Measurements from ENCODE around the gene MOV10. TPM values are rescaled to one million over a fixed set of nuclear protein-coding genes. Genes with fewer than 3 reads are reported as not detected.

MOV10 gene
- polyA plus RNA-seq, 1 of the 3 experiments (the other 2 are of a cell fraction) = 87.4 TPM

DNA sequence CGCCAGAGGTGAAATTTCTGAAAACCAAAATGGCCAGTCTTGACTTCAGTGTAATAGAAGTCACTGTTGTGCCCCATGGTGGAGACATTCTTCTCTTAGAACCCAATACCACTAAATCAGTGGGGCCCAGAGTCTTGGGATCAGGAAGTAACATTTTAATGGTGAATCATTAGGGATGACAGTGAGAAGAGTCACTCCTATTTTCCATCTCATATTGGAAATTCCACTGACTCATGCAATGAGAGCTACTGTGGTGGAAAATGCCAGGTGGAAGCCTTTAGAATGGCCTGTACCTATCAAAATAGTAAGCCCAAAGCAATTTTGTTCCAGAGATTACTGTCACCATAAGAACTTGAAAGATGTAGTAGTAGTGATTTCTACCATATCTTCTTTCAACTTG lies 61.3 kb downstream of the MOV10 start (continued):
- TF ChIP-seq REST (IDR thresholded peaks at IDR 0.05; ENCODE audit: low read depth, low read length) (no peak), FOSL2 (IDR thresholded peaks at IDR 0.05; ENCODE audit: borderline replicate concordance, low read depth) (peak; percentile 97), CHD2 (IDR thresholded peaks at IDR 0.05; ENCODE audit: low read length, partially characterized antibody) (no peak), SMC3 (IDR thresholded peaks at IDR 0.05; ENCODE audit: low read depth, low read length) (no peak), TCF12 (IDR thresholded peaks at IDR 0.05) (peak; percentile 90)

DNA sequence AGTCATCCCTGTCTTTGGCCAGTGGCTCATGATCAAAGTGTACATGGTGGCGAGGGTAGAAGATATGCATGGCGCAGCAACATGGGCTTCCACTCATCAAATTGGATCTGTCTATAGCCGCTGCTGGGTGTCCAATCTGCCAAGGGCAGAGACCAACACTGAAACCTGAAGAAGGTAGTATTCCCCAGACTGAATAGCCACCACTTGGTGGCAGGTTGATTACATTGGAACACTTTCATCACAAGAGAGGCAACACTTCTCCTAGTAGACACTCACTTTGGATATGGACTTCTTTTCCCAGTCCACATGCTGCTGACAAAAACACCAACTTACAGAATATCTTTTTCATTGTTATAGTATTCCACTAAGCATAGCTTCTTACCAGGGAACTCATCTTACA lies 63.1 kb downstream of the MOV10 start:
- peaks cover 8% of the 10 kb centered on the region for H3F3A ChIP-seq (replicated peaks; ENCODE audit: insufficient read depth)
- H3K9ac ChIP-seq = no peak overlapping the region
- no peaks in the 10 kb centered on the region for H3K27me3 ChIP-seq (ENCODE audit: insufficient read depth)
- no peak overlapping the region for H3K27ac ChIP-seq (ENCODE audit: low read depth in 2 of 2, low read length in 1 of 2)
- no peak for TF ChIP-seq CTCF (IDR thresholded peaks at IDR 0.05)
- TF ChIP-seq, protein P1, sequence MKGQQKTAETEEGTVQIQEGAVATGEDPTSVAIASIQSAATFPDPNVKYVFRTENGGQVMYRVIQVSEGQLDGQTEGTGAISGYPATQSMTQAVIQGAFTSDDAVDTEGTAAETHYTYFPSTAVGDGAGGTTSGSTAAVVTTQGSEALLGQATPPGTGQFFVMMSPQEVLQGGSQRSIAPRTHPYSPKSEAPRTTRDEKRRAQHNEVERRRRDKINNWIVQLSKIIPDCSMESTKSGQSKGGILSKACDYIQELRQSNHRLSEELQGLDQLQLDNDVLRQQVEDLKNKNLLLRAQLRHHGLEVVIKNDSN (IDR thresholded peaks at IDR 0.05; ENCODE audit: borderline replicate concordance, low read depth) = no peak
- no peak for TF ChIP-seq IRF3 (IDR thresholded peaks at IDR 0.05; ENCODE audit: low read depth, low read length)
- peak; percentile 14; the same call in 1 of the 2 replicates for TF ChIP-seq RAD21 (IDR thresholded peaks at IDR 0.05; ENCODE audit: low read length)
- TF ChIP-seq GABPA (IDR thresholded peaks at IDR 0.05; ENCODE audit: low read depth) = no peak
- no peak for TF ChIP-seq FOXJ3 (CRISPR knock-in tag; IDR thresholded peaks at IDR 0.05)
- H3K79me2 ChIP-seq (ENCODE audit: insufficient read depth) = no peaks in the 10 kb centered on the region
- CTCF ChIA-PET = interaction anchor here (1.0 to 2.9 kb wide), 3 partner anchors 11 to 71 kb away, joined by 3 to 9 read pairs (median 4); no protein-coding TSS in a partner anchor
- no peak overlapping the region for H3K4me2 ChIP-seq
- no peak overlapping the region for H3K4me3 ChIP-seq (ENCODE audit: low read depth in 2 of 2, low read length in 1 of 2)
- H2AFZ ChIP-seq (ENCODE audit: low read depth) = no peak overlapping the region
- H3K4me1 ChIP-seq (ENCODE audit: control insufficient read depth in 1 of 2, insufficient read depth in 2 of 2, low read depth in 1 of 2, low read length in 1 of 2) = no peaks in the 10 kb centered on the region
- no peaks in the 10 kb centered on the region for H4K20me1 ChIP-seq (ENCODE audit: insufficient read depth)
- no peaks in the 10 kb centered on the region for H3K9me2 ChIP-seq
- no peaks in the 10 kb centered on the region for H3K36me3 ChIP-seq (replicated peaks in 1 of 2; ENCODE audit: control insufficient read depth in 1 of 2, insufficient read depth in 2 of 2, low read length in 1 of 2)
- H3K9me3 ChIP-seq = no peaks in the 10 kb centered on the region
- DNase-seq = no peak
- 84% methylated on average over 3 of the region's 3 CpGs for WGBS (ENCODE audit: low lambda C conversion rate)
- POLR2A ChIA-PET = no interaction called here
